SK-N-SH (cell line): ENCODE data around the gene CNPPD1. TPM values are rescaled to one million over a fixed set of nuclear protein-coding genes. Genes with fewer than 3 reads are reported as not detected.
A peak's percentile ranks its signal among the peaks of the same experiment; 100 is the strongest.

ENCODE experiments used
- CTCF ChIA-PET: fragments of 300-600, 350-600 bp; formaldehyde crosslinking; extraction: SDS; loops from one replicate; lab custom pipeline; 2021; lab: Yijun Ruan, JAX
- POLR2A ChIA-PET: fragments of 350-600 bp; sonication (Branson Sonifier 250); formaldehyde crosslinking; extraction: SDS; loops from one replicate; lab custom pipeline; 2020; ENCODE audit warnings: antibody characterized with exemption, inconsistent platforms; lab: Yijun Ruan, JAX
- DNase-seq: peaks from one replicate; pipeline ENCODE4 v3.0.0; 2012
- H2AFZ ChIP-seq: fragments of 200-600 bp; sonication (generic); 2 replicates; pipeline ENCODE4 v1.8.1; 2016; ENCODE audit warnings: antibody characterized with exemption, mild to moderate bottlenecking, low read depth
- H3F3A ChIP-seq: fragments of 200-600 bp; sonication (generic); replicated peaks from 2 replicates; pipeline ENCODE3; 2016; ENCODE audit warnings: antibody characterized with exemption, mild to moderate bottlenecking; ENCODE audit not compliant: insufficient read depth
- H3K27ac ChIP-seq, 2 experiments: fragments of 200-500 bp in 1 of 2; fragments of 200-600 bp in 1 of 2; sonication (Bioruptor generic) in 1 of 2; sonication (generic), shearing (Covaris generic) in 1 of 2; 2 replicates each; pipeline versions ENCODE4 v1.5.1 to v1.6.1; 2014 to 2016; ENCODE audit warnings: low read depth in 2 of 2, inconsistent platforms in 1 of 2, low read length in 1 of 2, mild to moderate bottlenecking in 1 of 2, mixed read lengths in 1 of 2
- H3K27me3 ChIP-seq: fragments of 200-600 bp; sonication (generic), shearing (Covaris generic); 2 replicates; pipeline ENCODE4 v1.6.1; 2016; ENCODE audit warnings: mixed run types; ENCODE audit not compliant: insufficient read depth
- H3K36me3 ChIP-seq, 2 experiments: fragments of 200-500 bp in 1 of 2; fragments of 200-600 bp in 1 of 2; sonication (Bioruptor generic) in 1 of 2; sonication (generic) in 1 of 2; replicated peaks in 1 of 2; 2 replicates each; pipeline versions ENCODE3 to v1.5.1; 2014 to 2016; ENCODE audit warnings: low read length in 1 of 2, mild to moderate bottlenecking in 1 of 2; ENCODE audit not compliant: insufficient read depth in 2 of 2, control insufficient read depth in 1 of 2
- H3K4me1 ChIP-seq, 2 experiments: fragments of 200-500 bp in 1 of 2; fragments of 200-600 bp in 1 of 2; sonication (Bioruptor generic) in 1 of 2; sonication (generic), shearing (Covaris generic) in 1 of 2; 2 replicates each; pipeline versions ENCODE4 v1.5.1 to v1.6.1; 2014 to 2016; ENCODE audit warnings: low read depth in 1 of 2, low read length in 1 of 2, mixed run types in 1 of 2; ENCODE audit not compliant: insufficient read depth in 2 of 2, control insufficient read depth in 1 of 2
- H3K4me2 ChIP-seq: fragments of 200-600 bp; sonication (generic), shearing (Covaris generic); 2 replicates; pipeline ENCODE4 v1.6.1; 2017; ENCODE audit warnings: mixed run types
- H3K4me3 ChIP-seq, 2 experiments: fragments of 200-500 bp in 1 of 2; fragments of 200-600 bp in 1 of 2; sonication (Bioruptor generic) in 1 of 2; sonication (generic), shearing (Covaris generic) in 1 of 2; 2 replicates each; pipeline versions ENCODE4 v1.5.1 to v1.8.1; 2014 to 2016; ENCODE audit warnings: low read depth in 2 of 2, inconsistent platforms in 1 of 2, low read length in 1 of 2, mild to moderate bottlenecking in 1 of 2, mixed read lengths in 1 of 2, moderate library complexity in 1 of 2
- H3K79me2 ChIP-seq: fragments of 200-600 bp; sonication (generic); 2 replicates; pipeline ENCODE4 v1.8.1; 2017; ENCODE audit warnings: mild to moderate bottlenecking; ENCODE audit not compliant: insufficient read depth
- H3K9ac ChIP-seq: fragments of 200-600 bp; sonication (generic); 2 replicates; pipeline ENCODE4 v1.6.1; 2017; ENCODE audit warnings: mixed run types
- H3K9me2 ChIP-seq: fragments of 200-600 bp; sonication (generic); 2 replicates; pipeline ENCODE4 v1.6.1; 2017; ENCODE audit warnings: mixed run types
- H3K9me3 ChIP-seq: fragments of 200-600 bp; sonication (generic); 2 replicates; pipeline ENCODE4 v1.6.1; 2017; ENCODE audit warnings: mixed run types, mild to moderate bottlenecking, moderate library complexity
- H4K20me1 ChIP-seq: fragments of 200-600 bp; sonication (generic); 2 replicates; pipeline ENCODE4 v1.6.1; 2017; ENCODE audit warnings: mild to moderate bottlenecking, mixed run types; ENCODE audit not compliant: insufficient read depth
- CHD2 ChIP-seq: fragments of 150-350 bp; IDR thresholded peaks from 2 replicates; pipeline ENCODE4 v1.6.1; 2018; ENCODE audit warnings: low read length; ENCODE audit not compliant: partially characterized antibody
- EZH2phosphoT487 ChIP-seq: fragments of 200-600 bp; sonication (generic); IDR thresholded peaks from 2 replicates; pipeline ENCODE4 v1.6.1; 2017; ENCODE audit warnings: low read depth, mixed run types, mild to moderate bottlenecking, antibody characterized with exemption, moderate library complexity, borderline replicate concordance
- FOSL2 ChIP-seq: IDR thresholded peaks from 2 replicates; pipeline ENCODE4 v1.4.0; 2012; ENCODE audit warnings: low read depth, mild to moderate bottlenecking, moderate library complexity, borderline replicate concordance
- FOXJ3 ChIP-seq: sonication (generic); formaldehyde crosslinking; IDR thresholded peaks from 2 replicates; pipeline ENCODE4 v1.5.1; 2020; ENCODE audit warnings: mild to moderate bottlenecking, missing genetic modification reagents
- FOXM1 ChIP-seq: IDR thresholded peaks from 2 replicates; pipeline ENCODE4 v1.4.0; 2012; ENCODE audit warnings: low read depth, mild to moderate bottlenecking
- GABPA ChIP-seq: IDR thresholded peaks from 2 replicates; pipeline ENCODE4 v1.4.0; 2012; ENCODE audit warnings: low read depth, mild to moderate bottlenecking
- GATA2 ChIP-seq: sonication (generic); formaldehyde crosslinking; IDR thresholded peaks from 2 replicates; pipeline ENCODE4 v1.5.0; 2020; ENCODE audit warnings: mild to moderate bottlenecking, missing genetic modification reagents
- MEF2A ChIP-seq: IDR thresholded peaks from 2 replicates; pipeline ENCODE4 v1.4.0; 2012; ENCODE audit warnings: low read depth, borderline replicate concordance
- MXI1 ChIP-seq: IDR thresholded peaks from 2 replicates; pipeline ENCODE4 v1.6.1; 2012; ENCODE audit warnings: mild to moderate bottlenecking, low read depth, low read length, improper control_type of control experiment
- NFIC ChIP-seq: IDR thresholded peaks from 2 replicates; pipeline ENCODE4 v1.4.0; 2012; ENCODE audit warnings: borderline replicate concordance
- POLR2AphosphoS5 ChIP-seq: IDR thresholded peaks from 2 replicates; pipeline ENCODE4 v1.6.1; 2012; ENCODE audit warnings: low read depth, low read length
- RAD21 ChIP-seq: IDR thresholded peaks from 2 replicates; pipeline ENCODE4 v1.6.1; 2012; ENCODE audit warnings: mild to moderate bottlenecking, low read length
- RCOR1 ChIP-seq: fragments of 150-350 bp; IDR thresholded peaks from 2 replicates; pipeline ENCODE4 v1.6.1; 2017; ENCODE audit warnings: antibody characterized with exemption, low read length
- RXRA ChIP-seq: IDR thresholded peaks from 2 replicates; pipeline ENCODE4 v1.4.0; 2012; ENCODE audit warnings: low read depth, mild to moderate bottlenecking, borderline replicate concordance
- SIN3A ChIP-seq: IDR thresholded peaks from 2 replicates; pipeline ENCODE4 v1.6.1; 2012; ENCODE audit warnings: low read depth, mild to moderate bottlenecking, low read length, moderate library complexity, borderline replicate concordance
- SMC3 ChIP-seq: IDR thresholded peaks from 2 replicates; pipeline ENCODE4 v1.6.1; 2012; ENCODE audit warnings: low read depth, low read length, improper control_type of control experiment
- YY1 ChIP-seq: IDR thresholded peaks from 2 replicates; pipeline ENCODE4 v1.4.0; 2012; ENCODE audit warnings: low read depth, mild to moderate bottlenecking
- WGBS: methylation state at CpG from one replicate; pipeline ENCODE4 v1.1.6; 2017; ENCODE audit warnings: low lambda C conversion rate; 5-methylcytosine and 5-hydroxymethylcytosine counted together
- polyA plus RNA-seq, 3 experiments: library from polyadenylated mRNA; depleted of rRNA; stranded (reverse); fragments of >200 nt; gene quantifications; 2 replicates each; pipeline ENCODE4 v1.2.3, GENCODE V29; 2012
- TF ChIP-seq, protein P1 (sequence below): IDR thresholded peaks from 2 replicates; pipeline ENCODE4; 2012
- TF ChIP-seq, protein P2 (sequence below): IDR thresholded peaks from 2 replicates; pipeline ENCODE4 v1.4.0; 2012; ENCODE audit warnings: low read depth, borderline replicate concordance
- TF ChIP-seq, protein P3 (sequence below): fragments of 150-350 bp; IDR thresholded peaks from 2 replicates; pipeline ENCODE4 v1.6.1; 2017; ENCODE audit warnings: antibody characterized with exemption, low read length, low read depth, borderline replicate concordance
- TF ChIP-seq, protein P4 (sequence below): IDR thresholded peaks from 2 replicates; pipeline ENCODE4 v1.4.0; 2012; ENCODE audit warnings: low read depth
- TF ChIP-seq, protein P5 (sequence below): IDR thresholded peaks from 2 replicates; pipeline ENCODE4 v1.4.0; 2012; ENCODE audit warnings: low read depth, borderline replicate concordance
- TF ChIP-seq, protein P6 (sequence below): fragments of 150-350 bp; IDR thresholded peaks from 2 replicates; pipeline ENCODE4 v1.6.1; 2016; ENCODE audit warnings: mild to moderate bottlenecking, low read depth, low read length
- TF ChIP-seq, protein P7 (sequence below): IDR thresholded peaks from 2 replicates; pipeline ENCODE4 v1.6.1; 2012; ENCODE audit warnings: mild to moderate bottlenecking, low read depth, low read length, moderate library complexity

CNPPD1 gene
- polyA plus RNA-seq, 1 of the 3 experiments (the other 2 are of a cell fraction) = 75.9 TPM

DNA sequence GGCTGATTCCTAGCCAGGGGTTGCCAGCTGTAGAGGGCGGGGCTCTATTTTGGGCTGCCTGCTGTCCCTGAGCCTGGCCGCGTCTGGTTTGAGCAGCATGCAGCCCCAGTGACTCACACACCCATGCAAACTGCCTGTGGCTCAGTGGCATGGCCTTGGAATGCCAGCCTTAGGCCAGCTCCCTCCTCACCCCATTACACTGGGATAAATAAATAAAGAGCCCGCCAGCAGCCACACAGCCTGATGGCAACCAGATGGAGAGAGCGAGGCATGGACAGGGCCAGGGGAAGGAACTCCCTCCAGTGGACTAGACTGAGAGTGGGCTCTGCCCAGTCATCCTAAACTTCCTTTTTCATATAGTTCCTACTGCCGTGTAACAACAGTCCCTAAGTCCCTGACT lies 34.4 kb downstream of the CNPPD1 start:
- Histone ChIP-seq H3F3A (no peaks in the 10 kb centered on the region), H3K9ac (no peak overlapping the region), H3K36me3 (peaks cover 26 to 35% of the 10 kb centered on the region in 2 experiments), H3K9me2 (no peaks in the 10 kb centered on the region), H3K27ac (peak overlapping the region in 1 of 2 experiments; percentile 19; a peak in 2 of 4 replicates), H3K79me2 (no peaks in the 10 kb centered on the region), H3K27me3 (no peaks in the 10 kb centered on the region), H4K20me1 (0 out of 2 replicates have a peak, but pooled peaks cover 3% of the 10 kb centered on the region), H3K4me3 (no peak overlapping the region), H3K4me2 (no peak overlapping the region), H2AFZ (no peak overlapping the region), H3K4me1 (peaks cover 8 to 10% of the 10 kb centered on the region in 2 experiments; a peak in 1 of 4 replicates), H3K9me3 (no peaks in the 10 kb centered on the region)
- CTCF ChIA-PET = interaction anchor here (1.0 to 10.8 kb wide), 8 partner anchors 12 to 162 kb away, joined by 3 to 75 read pairs (median 6); no protein-coding TSS in a partner anchor
- 70% methylated on average over 6 of the region's 6 CpGs for WGBS
- POLR2A ChIA-PET = interaction anchor here (1.0 kb wide), 1 partner anchor 145 kb away, joined by 4 read pairs; no protein-coding TSS in a partner anchor
- DNase-seq = peak; percentile 48
- TF ChIP-seq FOSL2 (peak; percentile 55; the same call in 1 of the 2 replicates), MXI1 (no peak), POLR2AphosphoS5 (no peak), MEF2A (no peak), NFIC (no peak), GABPA (no peak), RCOR1 (no peak), EZH2phosphoT487 (no peak), SMC3 (no peak), CHD2 (no peak), SIN3A (peak; percentile 56; the same call in 1 of the 2 replicates), FOXJ3 (CRISPR knock-in tag) (no peak), RAD21 (no peak), RXRA (no peak; the same call in 1 of the 2 replicates), FOXM1 (no peak), YY1 (no peak), GATA2 (CRISPR knock-in tag) (no peak)
- TF ChIP-seq, protein P1, sequence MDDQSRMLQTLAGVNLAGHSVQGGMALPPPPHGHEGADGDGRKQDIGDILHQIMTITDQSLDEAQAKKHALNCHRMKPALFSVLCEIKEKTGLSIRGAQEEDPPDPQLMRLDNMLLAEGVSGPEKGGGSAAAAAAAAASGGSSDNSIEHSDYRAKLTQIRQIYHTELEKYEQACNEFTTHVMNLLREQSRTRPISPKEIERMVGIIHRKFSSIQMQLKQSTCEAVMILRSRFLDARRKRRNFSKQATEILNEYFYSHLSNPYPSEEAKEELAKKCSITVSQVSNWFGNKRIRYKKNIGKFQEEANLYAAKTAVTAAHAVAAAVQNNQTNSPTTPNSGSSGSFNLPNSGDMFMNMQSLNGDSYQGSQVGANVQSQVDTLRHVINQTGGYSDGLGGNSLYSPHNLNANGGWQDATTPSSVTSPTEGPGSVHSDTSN = peak; percentile 33; the same call in 1 of the 2 replicates
- TF ChIP-seq, protein P2, sequence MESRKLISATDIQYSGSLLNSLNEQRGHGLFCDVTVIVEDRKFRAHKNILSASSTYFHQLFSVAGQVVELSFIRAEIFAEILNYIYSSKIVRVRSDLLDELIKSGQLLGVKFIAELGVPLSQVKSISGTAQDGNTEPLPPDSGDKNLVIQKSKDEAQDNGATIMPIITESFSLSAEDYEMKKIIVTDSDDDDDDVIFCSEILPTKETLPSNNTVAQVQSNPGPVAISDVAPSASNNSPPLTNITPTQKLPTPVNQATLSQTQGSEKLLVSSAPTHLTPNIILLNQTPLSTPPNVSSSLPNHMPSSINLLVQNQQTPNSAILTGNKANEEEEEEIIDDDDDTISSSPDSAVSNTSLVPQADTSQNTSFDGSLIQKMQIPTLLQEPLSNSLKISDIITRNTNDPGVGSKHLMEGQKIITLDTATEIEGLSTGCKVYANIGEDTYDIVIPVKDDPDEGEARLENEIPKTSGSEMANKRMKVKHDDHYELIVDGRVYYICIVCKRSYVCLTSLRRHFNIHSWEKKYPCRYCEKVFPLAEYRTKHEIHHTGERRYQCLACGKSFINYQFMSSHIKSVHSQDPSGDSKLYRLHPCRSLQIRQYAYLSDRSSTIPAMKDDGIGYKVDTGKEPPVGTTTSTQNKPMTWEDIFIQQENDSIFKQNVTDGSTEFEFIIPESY = no peak
- TF ChIP-seq, protein P3, sequence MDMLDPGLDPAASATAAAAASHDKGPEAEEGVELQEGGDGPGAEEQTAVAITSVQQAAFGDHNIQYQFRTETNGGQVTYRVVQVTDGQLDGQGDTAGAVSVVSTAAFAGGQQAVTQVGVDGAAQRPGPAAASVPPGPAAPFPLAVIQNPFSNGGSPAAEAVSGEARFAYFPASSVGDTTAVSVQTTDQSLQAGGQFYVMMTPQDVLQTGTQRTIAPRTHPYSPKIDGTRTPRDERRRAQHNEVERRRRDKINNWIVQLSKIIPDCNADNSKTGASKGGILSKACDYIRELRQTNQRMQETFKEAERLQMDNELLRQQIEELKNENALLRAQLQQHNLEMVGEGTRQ = no peak
- TF ChIP-seq, protein P4, sequence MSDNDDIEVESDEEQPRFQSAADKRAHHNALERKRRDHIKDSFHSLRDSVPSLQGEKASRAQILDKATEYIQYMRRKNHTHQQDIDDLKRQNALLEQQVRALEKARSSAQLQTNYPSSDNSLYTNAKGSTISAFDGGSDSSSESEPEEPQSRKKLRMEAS = peak; percentile 60; the same call in 1 of the 2 replicates
- TF ChIP-seq, protein P5, sequence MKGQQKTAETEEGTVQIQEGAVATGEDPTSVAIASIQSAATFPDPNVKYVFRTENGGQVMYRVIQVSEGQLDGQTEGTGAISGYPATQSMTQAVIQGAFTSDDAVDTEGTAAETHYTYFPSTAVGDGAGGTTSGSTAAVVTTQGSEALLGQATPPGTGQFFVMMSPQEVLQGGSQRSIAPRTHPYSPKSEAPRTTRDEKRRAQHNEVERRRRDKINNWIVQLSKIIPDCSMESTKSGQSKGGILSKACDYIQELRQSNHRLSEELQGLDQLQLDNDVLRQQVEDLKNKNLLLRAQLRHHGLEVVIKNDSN = no peak
- TF ChIP-seq, protein P6, sequence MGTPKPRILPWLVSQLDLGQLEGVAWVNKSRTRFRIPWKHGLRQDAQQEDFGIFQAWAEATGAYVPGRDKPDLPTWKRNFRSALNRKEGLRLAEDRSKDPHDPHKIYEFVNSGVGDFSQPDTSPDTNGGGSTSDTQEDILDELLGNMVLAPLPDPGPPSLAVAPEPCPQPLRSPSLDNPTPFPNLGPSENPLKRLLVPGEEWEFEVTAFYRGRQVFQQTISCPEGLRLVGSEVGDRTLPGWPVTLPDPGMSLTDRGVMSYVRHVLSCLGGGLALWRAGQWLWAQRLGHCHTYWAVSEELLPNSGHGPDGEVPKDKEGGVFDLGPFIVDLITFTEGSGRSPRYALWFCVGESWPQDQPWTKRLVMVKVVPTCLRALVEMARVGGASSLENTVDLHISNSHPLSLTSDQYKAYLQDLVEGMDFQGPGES = no peak
- TF ChIP-seq, protein P7, sequence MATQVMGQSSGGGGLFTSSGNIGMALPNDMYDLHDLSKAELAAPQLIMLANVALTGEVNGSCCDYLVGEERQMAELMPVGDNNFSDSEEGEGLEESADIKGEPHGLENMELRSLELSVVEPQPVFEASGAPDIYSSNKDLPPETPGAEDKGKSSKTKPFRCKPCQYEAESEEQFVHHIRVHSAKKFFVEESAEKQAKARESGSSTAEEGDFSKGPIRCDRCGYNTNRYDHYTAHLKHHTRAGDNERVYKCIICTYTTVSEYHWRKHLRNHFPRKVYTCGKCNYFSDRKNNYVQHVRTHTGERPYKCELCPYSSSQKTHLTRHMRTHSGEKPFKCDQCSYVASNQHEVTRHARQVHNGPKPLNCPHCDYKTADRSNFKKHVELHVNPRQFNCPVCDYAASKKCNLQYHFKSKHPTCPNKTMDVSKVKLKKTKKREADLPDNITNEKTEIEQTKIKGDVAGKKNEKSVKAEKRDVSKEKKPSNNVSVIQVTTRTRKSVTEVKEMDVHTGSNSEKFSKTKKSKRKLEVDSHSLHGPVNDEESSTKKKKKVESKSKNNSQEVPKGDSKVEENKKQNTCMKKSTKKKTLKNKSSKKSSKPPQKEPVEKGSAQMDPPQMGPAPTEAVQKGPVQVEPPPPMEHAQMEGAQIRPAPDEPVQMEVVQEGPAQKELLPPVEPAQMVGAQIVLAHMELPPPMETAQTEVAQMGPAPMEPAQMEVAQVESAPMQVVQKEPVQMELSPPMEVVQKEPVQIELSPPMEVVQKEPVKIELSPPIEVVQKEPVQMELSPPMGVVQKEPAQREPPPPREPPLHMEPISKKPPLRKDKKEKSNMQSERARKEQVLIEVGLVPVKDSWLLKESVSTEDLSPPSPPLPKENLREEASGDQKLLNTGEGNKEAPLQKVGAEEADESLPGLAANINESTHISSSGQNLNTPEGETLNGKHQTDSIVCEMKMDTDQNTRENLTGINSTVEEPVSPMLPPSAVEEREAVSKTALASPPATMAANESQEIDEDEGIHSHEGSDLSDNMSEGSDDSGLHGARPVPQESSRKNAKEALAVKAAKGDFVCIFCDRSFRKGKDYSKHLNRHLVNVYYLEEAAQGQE = no peak
